H1 (cell line): Measurements from ENCODE around the gene ARF4. TPM values are rescaled to one million over a fixed set of nuclear protein-coding genes. Genes with fewer than 3 reads are reported as not detected.
A peak's percentile ranks its signal among the peaks of the same experiment; 100 is the strongest.

Source experiments
- EGR1 ChIP-seq: IDR thresholded peaks from 2 replicates; pipeline ENCODE4 v1.6.1; 2011; ENCODE audit warnings: low read depth, low read length, borderline replicate concordance
- SAP30 ChIP-seq: fragments of 300-600 bp; sonication (generic); IDR thresholded peaks from 2 replicates; pipeline ENCODE4 v1.7.1; 2012; ENCODE audit warnings: low read length, moderate library complexity, mild to moderate bottlenecking, inconsistent platforms; ENCODE audit not compliant: insufficient read depth, insufficient replicate concordance
- SIN3A ChIP-seq, 2 experiments: IDR thresholded peaks in 1 of 2; conservative IDR thresholded peaks in 1 of 2; 2 replicates each; pipeline ENCODE4 v1.6.1; 2011 to 2012; ENCODE audit warnings: low read length in 2 of 2, improper control_type of control experiment in 1 of 2, low read depth in 1 of 2, mild to moderate bottlenecking in 1 of 2
- TEAD4 ChIP-seq: IDR thresholded peaks from 2 replicates; pipeline ENCODE4 v1.6.1; 2012; ENCODE audit warnings: low read depth, low read length, inconsistent platforms, mixed read lengths
- polyA plus RNA-seq, 7 experiments: library from polyadenylated mRNA; depleted of rRNA in 3 of 7; stranded (reverse) in 5 of 7; unstranded in 2 of 7; fragments of >200 nt in 5 of 7; fragments of 200-250 nt in 2 of 7; gene quantifications; 1 replicate in 5 of 7; 2 replicates in 1 of 7; 4 replicates in 1 of 7; pipeline versions ENCODE4 v1.2.1 to v1.2.3, GENCODE V29; 2011 to 2013; ENCODE audit warnings: missing spikeins in 2 of 7, mixed read lengths in 2 of 7
- total RNA-seq: library from RNA; stranded (reverse); fragmentation: NEBNext Ultra II Directional; extraction: Animal tissue kit (Norgen Biotek cat#: 25700); gene quantifications from 2 replicates; pipeline ENCODE4 v1.2.1, GENCODE V29; 2021

ARF4 gene
- total and polyA plus RNA-seq, 2 of the 8 experiments (the other 6 are each of a cell fraction or from before 2014, with no cell fraction given): 138 to 165 TPM

- peak; percentile 81 for TF ChIP-seq SAP30
- no peak for TF ChIP-seq EGR1
- TF ChIP-seq TEAD4: peak; percentile 2; the same call in 1 of the 2 replicates
- peak in 1 of 2 experiments; percentile 15; a peak in 1 of 4 replicates for TF ChIP-seq SIN3A (conservative IDR thresholded peaks at IDR 0.05 in 1 of 2, IDR thresholded peaks at IDR 0.05 in 1 of 2; ENCODE audit: low read depth in 1 of 2, low read length in 2 of 2)
These were observed 533 bp downstream of the ARF4 start (continued) for GRCh38 chr3:57596495-57597126.
